MCF 10A (cell line): ENCODE measurements around the gene GPN1. TPM values are rescaled to one million over a fixed set of nuclear protein-coding genes. Genes with fewer than 3 reads are reported as not detected.

Experiments used
- BruUV-seq: library from RNA; stranded (reverse); fragments of 400-500 nt; replicated peaks from 2 replicates; lab custom pipeline; 2021; lab: Mats Ljungman, UMichigan
- CTCF ChIA-PET: fragments of 300-600 bp; sonication (Branson Sonifier 250); formaldehyde crosslinking; extraction: SDS; loops from one replicate; lab custom pipeline; 2021; ENCODE audit warnings: antibody characterized with exemption, inconsistent platforms; lab: Yijun Ruan, JAX
- POLR2A ChIA-PET: fragments of 300-600, 350-650 bp; sonication (Branson Sonifier 250); formaldehyde crosslinking; extraction: SDS; loops from one replicate; lab custom pipeline; 2020; ENCODE audit warnings: antibody characterized with exemption, inconsistent platforms; lab: Yijun Ruan, JAX
- DNase-seq: peaks from one replicate; pipeline ENCODE4 v3.0.0-alpha.2; 2018; ENCODE audit not compliant: unreplicated experiment
- H3K27ac Mint-ChIP-seq: one replicate; pipeline ENCODE4 v1.8.0; 2022; ENCODE audit warnings: mild to moderate bottlenecking, low read depth, mixed read lengths; ENCODE audit not compliant: unreplicated experiment
- H3K27me3 Mint-ChIP-seq: one replicate; pipeline ENCODE4 v1.8.0; 2022; ENCODE audit warnings: mixed read lengths; ENCODE audit not compliant: insufficient read depth, unreplicated experiment
- H3K36me3 Mint-ChIP-seq: one replicate; pipeline ENCODE4 v1.8.0; 2022; ENCODE audit warnings: mild to moderate bottlenecking, moderate library complexity, mixed read lengths; ENCODE audit not compliant: insufficient read depth, unreplicated experiment
- H3K4me1 Mint-ChIP-seq: one replicate; pipeline ENCODE4 v1.8.0; 2022; ENCODE audit warnings: mixed read lengths; ENCODE audit not compliant: insufficient read depth, unreplicated experiment
- H3K4me3 Mint-ChIP-seq: one replicate; pipeline ENCODE4 v1.8.0; 2022; ENCODE audit warnings: mild to moderate bottlenecking, moderate library complexity, mixed read lengths; ENCODE audit not compliant: unreplicated experiment
- H3K9me3 Mint-ChIP-seq: one replicate; pipeline ENCODE4 v1.8.0; 2022; ENCODE audit warnings: mixed read lengths; ENCODE audit not compliant: unreplicated experiment
- intact Hi-C: fragments of 100-400 bp; cut with micrococcal nuclease; formaldehyde crosslinking; loops from 2 replicates; pipeline ENCODE4 v1.14.1; 2022
- total RNA-seq: library from RNA; stranded (reverse); gene quantifications from 2 replicates; pipeline ENCODE4 v1.2.3, GENCODE V29; 2022
- TF ChIP-seq, protein P1 (sequence below): fragments of 200-600 bp; IDR thresholded peaks from one replicate; pipeline ENCODE4 v1.8.0; 2022; ENCODE audit warnings: antibody characterized with exemption, mild to moderate bottlenecking; ENCODE audit not compliant: unreplicated experiment

GPN1 gene
- total RNA-seq, 1 experiment from 2014 or later: 30.5 TPM

DNA sequence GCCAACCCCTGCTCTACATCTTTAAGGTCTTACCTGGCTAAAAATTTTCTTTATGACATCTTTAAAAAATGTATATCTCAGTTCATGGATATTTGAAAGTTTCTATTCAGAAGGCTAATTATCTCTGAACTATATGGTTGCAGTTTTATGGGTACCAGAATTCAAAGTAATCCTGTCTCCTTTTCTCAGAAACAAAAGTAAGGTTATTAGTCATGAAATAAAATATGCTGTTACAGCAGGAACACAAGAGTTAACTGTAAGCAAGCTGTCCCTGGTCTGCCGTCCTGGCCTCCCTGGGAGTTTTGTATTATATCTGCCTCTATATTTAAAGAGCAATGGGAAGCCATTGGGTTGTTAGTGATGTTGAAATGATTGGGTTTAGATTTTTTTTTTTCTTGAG, 68.8 kb downstream of the GPN1 start:
- Mint-ChIP-seq H3K27me3 (no peaks in the 10 kb centered on the region), H3K4me1 (no peaks in the 10 kb centered on the region), H3K36me3 (peaks cover 37% of the 10 kb centered on the region), H3K9me3 (no peaks in the 10 kb centered on the region), H3K27ac (no peak overlapping the region), H3K4me3 (no peak overlapping the region)
- CTCF ChIA-PET: interaction anchor here (0.7 to 1.0 kb wide), 2 partner anchors 9 to 14 kb away, joined by 3 read pairs; no protein-coding TSS in a partner anchor
- POLR2A ChIA-PET: no interaction called here
- TF ChIP-seq, protein P1, sequence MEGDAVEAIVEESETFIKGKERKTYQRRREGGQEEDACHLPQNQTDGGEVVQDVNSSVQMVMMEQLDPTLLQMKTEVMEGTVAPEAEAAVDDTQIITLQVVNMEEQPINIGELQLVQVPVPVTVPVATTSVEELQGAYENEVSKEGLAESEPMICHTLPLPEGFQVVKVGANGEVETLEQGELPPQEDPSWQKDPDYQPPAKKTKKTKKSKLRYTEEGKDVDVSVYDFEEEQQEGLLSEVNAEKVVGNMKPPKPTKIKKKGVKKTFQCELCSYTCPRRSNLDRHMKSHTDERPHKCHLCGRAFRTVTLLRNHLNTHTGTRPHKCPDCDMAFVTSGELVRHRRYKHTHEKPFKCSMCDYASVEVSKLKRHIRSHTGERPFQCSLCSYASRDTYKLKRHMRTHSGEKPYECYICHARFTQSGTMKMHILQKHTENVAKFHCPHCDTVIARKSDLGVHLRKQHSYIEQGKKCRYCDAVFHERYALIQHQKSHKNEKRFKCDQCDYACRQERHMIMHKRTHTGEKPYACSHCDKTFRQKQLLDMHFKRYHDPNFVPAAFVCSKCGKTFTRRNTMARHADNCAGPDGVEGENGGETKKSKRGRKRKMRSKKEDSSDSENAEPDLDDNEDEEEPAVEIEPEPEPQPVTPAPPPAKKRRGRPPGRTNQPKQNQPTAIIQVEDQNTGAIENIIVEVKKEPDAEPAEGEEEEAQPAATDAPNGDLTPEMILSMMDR: no peak
- no peak for DNase-seq
- intact Hi-C loops: no loop called here
- no TSS peak for BruUV-seq

Other genes starting within 250 kb of the GPN1 start
- 14.8 and 16.2 TPM in 2 replicates for gene ZNF513, start 248.3 kb upstream of the GPN1 start, total RNA-seq
- 85.7 and 123 TPM in 2 replicates for gene PPM1G, start 219.5 kb upstream of the GPN1 start, total RNA-seq
- gene NRBP1, start 200.4 kb upstream of the GPN1 start, total RNA-seq: 79.5 and 97.3 TPM in 2 replicates
- gene KRTCAP3, start 186.7 kb upstream of the GPN1 start, total RNA-seq: 4.1 and 6.9 TPM in 2 replicates
- gene IFT172, start 139.3 kb upstream of the GPN1 start, total RNA-seq: 20.6 and 22.3 TPM in 2 replicates
- 0.79 and 1.1 TPM in 2 replicates for gene FNDC4, start 133.8 kb upstream of the GPN1 start, total RNA-seq
- gene GCKR, start 132.2 kb upstream of the GPN1 start, total RNA-seq: not detected in 2 replicates
- gene ZNF512, start 46.0 kb upstream of the GPN1 start, total RNA-seq: 19.9 and 25.5 TPM in 2 replicates
- 0.61 and 2.3 TPM in 2 replicates for gene CCDC121, start within 50 bp of the GPN1 start, total RNA-seq
- 36.4 and 40.8 TPM in 2 replicates for gene SUPT7L, start 34.6 kb downstream of the GPN1 start, total RNA-seq
- gene SLC4A1AP, start 34.8 kb downstream of the GPN1 start, total RNA-seq: 24.3 and 27.2 TPM in 2 replicates
- gene MRPL33, start 142.7 kb downstream of the GPN1 start, total RNA-seq: 204 and 233 TPM in 2 replicates